Esophagus (tissue), 2 donors: ENCODE measurements around the gene B3GALT2. TPM values are rescaled to one million over a fixed set of nuclear protein-coding genes. Genes with fewer than 3 reads are reported as not detected.
"Not testable (repeated sequence)": the region's sequence is repeated elsewhere in the genome, so short reads cannot be mapped to it uniquely, and the experiment has no call there.

Experiments used
- H3K27ac ChIP-seq, 2 donors: one replicate each; pipeline ENCODE4 v1.5.1; 2013; ENCODE audit warnings: low read depth in 2 of 2, mild to moderate bottlenecking in 2 of 2, inconsistent platforms in 1 of 2, low read length in 1 of 2, moderate library complexity in 1 of 2
- H3K27me3 ChIP-seq, 2 donors: one replicate each; pipeline ENCODE4 v1.6.1; 2013; ENCODE audit warnings: low read length in 2 of 2, control low read depth in 1 of 2, mild to moderate bottlenecking in 1 of 2; ENCODE audit not compliant: insufficient read depth in 2 of 2, control insufficient read depth in 1 of 2
- H3K36me3 ChIP-seq, 2 donors: one replicate each; pipeline ENCODE4 v1.6.1; 2013; ENCODE audit warnings: low read length in 1 of 2; ENCODE audit not compliant: control insufficient read depth in 2 of 2, insufficient read depth in 2 of 2
- H3K4me1 ChIP-seq, 2 donors: one replicate each; pipeline ENCODE4 v1.6.1; 2013; ENCODE audit warnings: low read length in 1 of 2; ENCODE audit not compliant: control insufficient read depth in 2 of 2, insufficient read depth in 2 of 2
- H3K4me3 ChIP-seq, 2 donors: one replicate each; pipeline ENCODE4 v1.5.1; 2013; ENCODE audit warnings: low read length in 2 of 2, mild to moderate bottlenecking in 2 of 2, low read depth in 1 of 2, moderate library complexity in 1 of 2
- H3K9me3 ChIP-seq, 2 donors: one replicate each; pipeline ENCODE4 v1.6.1; 2013; ENCODE audit warnings: mild to moderate bottlenecking in 2 of 2, low read depth in 1 of 2, low read length in 1 of 2, moderate library complexity in 1 of 2; ENCODE audit not compliant: control insufficient read depth in 2 of 2, insufficient read depth in 1 of 2
- WGBS, 2 donors: extraction: QIAGEN DNeasy Blood & Tissue Kit; methylation state at CpG; one replicate each; pipeline ENCODE4 v1.1.7; 2013; 5-methylcytosine and 5-hydroxymethylcytosine counted together
- polyA plus RNA-seq, 2 donors: library from polyadenylated mRNA; stranded (reverse); fragments of 200-250 nt; gene quantifications; one replicate each; pipeline ENCODE4 v1.2.3, GENCODE V29; 2013
- donor health status: healthy with polysubstance abuse.
- donor health status: Bipolar disorder and iron deficiency.

Gene B3GALT2
- polyA plus RNA-seq, 2 donors = 0.12 to 0.28 TPM

DNA sequence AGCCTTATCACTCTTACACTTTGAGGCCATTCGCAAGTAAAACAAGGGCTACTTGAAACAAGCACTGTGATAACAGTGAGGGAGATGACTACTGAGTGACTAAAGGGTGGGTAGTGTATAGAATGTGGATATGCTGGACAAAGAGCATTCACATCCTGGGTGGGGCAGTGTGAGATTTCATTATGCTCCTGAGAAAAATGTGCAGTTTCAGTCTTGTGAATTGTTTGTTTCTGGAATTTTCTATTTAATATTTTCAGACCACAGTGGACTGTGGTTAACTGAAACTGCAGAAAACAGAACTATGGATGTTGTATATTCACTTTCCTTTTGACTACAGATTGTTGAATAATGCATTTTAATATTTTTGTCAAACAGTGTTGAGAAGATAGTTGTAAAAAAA lies 25.1 kb upstream of the B3GALT2 start:
- H3K9me3 ChIP-seq = no peaks in the 10 kb centered on the region
- 78 to 79% methylated on average over 1 of the region's 1 CpG for WGBS, 2 donors
- no peaks in the 10 kb centered on the region for H3K27me3 ChIP-seq
- H3K27ac ChIP-seq = no peak overlapping the region
- no peaks in the 10 kb centered on the region for H3K36me3 ChIP-seq
- H3K4me1 ChIP-seq = no peaks in the 10 kb centered on the region
- H3K4me3 ChIP-seq = no peak overlapping the region

DNA sequence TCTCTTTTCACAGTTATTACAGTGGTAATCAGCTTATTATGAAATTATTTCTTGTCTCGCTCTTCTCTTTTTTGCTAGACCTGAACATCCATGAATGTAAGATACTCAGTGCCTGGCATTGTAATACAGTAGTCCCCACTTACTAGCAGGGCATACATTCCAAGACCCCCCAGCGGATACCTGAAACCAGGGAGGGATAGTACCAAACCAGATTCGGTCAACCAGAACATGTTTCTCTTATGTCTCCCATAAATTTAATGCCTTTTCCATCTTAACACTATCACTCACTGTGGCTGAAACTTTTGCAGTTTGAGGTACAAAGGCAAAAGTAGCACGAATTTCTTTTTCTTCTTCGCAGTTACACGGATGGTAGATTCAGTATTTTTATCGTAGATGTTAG lies 24.6 kb upstream of the B3GALT2 start:
- Histone ChIP-seq H3K4me1 (no peaks in the 10 kb centered on the region), H3K27me3 (no peaks in the 10 kb centered on the region), H3K9me3 (no peaks in the 10 kb centered on the region), H3K27ac (no peak overlapping the region), H3K36me3 (no peaks in the 10 kb centered on the region), H3K4me3 (no peak overlapping the region)
- 97 to 98% methylated on average over 7 of the region's 7 CpGs for WGBS, 2 donors

DNA sequence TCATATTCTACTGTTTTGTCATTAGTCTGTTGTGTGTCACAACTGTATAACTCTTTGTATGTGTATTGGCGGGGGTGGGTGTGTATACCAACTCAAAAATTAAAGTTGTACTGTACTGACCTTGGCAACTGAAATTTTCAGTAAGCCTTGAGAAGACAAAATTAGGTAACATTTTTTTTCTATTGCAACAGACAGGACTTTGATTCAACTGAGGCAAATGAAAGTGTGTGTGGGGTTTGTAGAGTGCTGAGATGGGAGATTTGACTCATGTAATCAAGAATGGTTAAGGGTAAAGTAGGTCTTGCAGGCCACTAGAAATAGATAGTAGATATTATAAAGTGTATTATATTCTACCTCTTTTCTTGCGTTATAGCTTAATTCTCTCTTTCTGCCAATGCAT lies 14.6 kb upstream of the B3GALT2 start:
- no peaks in the 10 kb centered on the region for H3K27me3 ChIP-seq
- 95 to 96% methylated on average over 2 of the region's 2 CpGs for WGBS, 2 donors
- no peak overlapping the region for H3K4me3 ChIP-seq
- H3K36me3 ChIP-seq = no peaks in the 10 kb centered on the region
- H3K4me1 ChIP-seq = no peaks in the 10 kb centered on the region
- no peak overlapping the region for H3K27ac ChIP-seq
- H3K9me3 ChIP-seq = no peaks in the 10 kb centered on the region

DNA sequence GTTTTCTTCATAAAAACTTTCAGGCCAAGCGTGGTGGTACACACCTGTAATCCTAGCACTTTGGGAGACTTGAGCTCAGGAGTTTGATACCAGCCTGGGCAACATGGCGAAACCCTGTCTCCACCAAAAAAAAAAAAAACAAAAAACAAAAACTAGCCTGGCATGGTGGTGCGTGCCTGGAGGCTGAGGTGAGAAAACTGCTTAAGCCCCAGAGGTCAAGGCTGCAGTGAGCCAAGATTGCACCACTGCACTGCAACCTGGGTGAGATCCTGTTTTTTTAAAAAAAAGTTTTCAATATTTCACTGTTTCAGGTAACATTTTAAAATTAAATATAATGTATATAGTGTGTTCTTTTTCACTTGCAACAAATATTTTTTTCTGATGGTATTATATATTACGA lies 13.5 kb upstream of the B3GALT2 start:
- 95 to 98% methylated on average over 4 of the region's 4 CpGs for whole genome bisulfite sequencing, 2 donors
- H3K36me3 ChIP-seq = no peaks in the 10 kb centered on the region
- H3K9me3 ChIP-seq = no peaks in the 10 kb centered on the region

DNA sequence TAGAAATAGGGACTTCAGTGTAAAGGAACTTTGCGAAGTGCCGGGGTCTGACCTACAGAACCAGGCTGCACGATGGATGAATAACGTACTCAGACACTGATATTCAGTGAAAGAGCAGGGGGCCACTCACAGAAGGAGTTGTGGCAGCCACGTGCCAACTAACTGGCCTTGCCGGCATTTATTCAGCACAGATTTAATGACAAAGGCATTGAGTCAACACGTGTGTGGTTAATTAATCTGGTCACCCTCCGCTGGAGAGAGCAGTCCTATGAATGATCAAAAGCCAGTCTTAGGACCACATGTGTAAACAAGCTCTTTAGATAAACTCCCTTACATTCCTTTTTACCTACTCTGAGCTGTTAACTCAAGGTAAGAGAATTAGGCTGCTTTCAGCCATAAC lies 6.2 kb upstream of the B3GALT2 start:
- Histone ChIP-seq H3K4me1 (no peaks in the 10 kb centered on the region), H3K4me3 (no peak overlapping the region), H3K9me3 (no peaks in the 10 kb centered on the region), H3K36me3 (no peaks in the 10 kb centered on the region), H3K27ac (no peak overlapping the region), H3K27me3 (no peaks in the 10 kb centered on the region)
- WGBS, 2 donors = 96 to 97% methylated on average over 8 of the region's 8 CpGs

More for the DNA sequence above, 13.5 kb upstream of the B3GALT2 start:
- H3K4me3 ChIP-seq = no peak overlapping the region
- no peaks in the 10 kb centered on the region for H3K27me3 ChIP-seq
- H3K27ac ChIP-seq = no peak overlapping the region
- H3K4me1 ChIP-seq = no peaks in the 10 kb centered on the region

DNA sequence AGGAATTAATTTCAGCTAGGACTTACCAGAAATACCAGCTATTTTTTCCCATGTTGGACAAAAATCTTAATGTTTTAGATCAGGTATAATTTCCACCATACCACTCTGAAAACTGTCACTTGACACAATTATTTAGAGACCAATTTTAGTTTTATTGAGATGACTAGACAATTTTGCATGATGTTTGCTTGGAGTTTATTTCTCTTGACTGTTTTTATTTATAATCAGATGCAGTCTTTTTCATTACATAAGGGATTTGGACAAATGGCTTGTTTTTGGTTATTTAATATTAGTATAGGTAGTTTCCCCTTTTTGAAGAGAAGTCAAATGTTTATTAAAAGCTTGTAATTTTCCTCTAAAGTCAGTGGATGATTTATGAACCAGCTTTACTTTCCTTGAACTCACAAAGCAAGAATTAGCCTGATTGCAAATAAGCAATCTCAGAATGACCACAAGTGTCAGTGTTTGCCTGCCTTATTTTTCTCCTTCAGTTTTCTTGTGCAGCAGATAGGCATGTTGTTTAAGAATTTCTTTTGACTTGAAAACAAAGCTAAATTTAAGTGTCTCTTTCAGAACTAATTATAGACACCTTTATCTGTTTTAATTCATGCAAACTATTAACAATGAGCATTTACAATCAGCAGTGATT lies 3.8 kb upstream of the B3GALT2 start:
- no peaks in the 10 kb centered on the region for H3K9me3 ChIP-seq
- H3K4me1 ChIP-seq = no peaks in the 10 kb centered on the region
- no peaks in the 10 kb centered on the region for H3K36me3 ChIP-seq
- no peak overlapping the region for H3K27ac ChIP-seq
- no peak overlapping the region for H3K4me3 ChIP-seq
- H3K27me3 ChIP-seq = no peaks in the 10 kb centered on the region

DNA sequence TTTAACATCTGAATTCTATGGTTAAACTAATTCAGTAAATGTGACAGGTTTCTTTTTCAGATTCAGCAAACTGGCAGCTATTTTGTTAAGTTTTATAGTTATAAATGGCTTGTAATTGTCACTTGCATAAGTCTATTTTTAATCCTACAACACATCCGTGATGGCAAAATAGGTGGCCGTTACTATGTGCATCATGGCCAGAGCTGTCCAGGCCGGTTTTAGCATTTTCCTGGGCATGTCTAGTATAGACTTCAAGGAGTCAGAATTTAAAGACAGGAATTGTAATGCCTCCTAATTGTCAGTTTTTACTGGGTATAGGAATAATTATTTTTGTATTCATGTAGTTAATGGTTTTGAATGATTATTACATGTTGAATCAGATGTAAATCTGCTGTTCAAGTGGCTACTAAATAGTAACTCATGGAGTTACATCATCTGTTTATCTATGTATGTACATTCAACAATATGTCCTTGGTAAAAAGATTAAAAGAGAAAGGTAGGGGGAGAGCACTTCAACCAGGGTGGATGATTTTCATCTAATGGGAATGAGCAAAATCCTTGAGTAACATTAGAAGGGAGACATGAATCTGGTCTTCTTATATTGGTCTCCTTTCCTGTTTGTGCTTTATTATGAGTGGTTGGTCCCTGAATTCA lies 3.2 kb upstream of the B3GALT2 start:
- Histone ChIP-seq H3K4me3 (no peak overlapping the region), H3K9me3 (no peaks in the 10 kb centered on the region), H3K4me1 (no peaks in the 10 kb centered on the region), H3K36me3 (no peaks in the 10 kb centered on the region), H3K27me3 (no peaks in the 10 kb centered on the region), H3K27ac (no peak overlapping the region)
- WGBS, 2 donors = 88 to 90% methylated on average over 3 of the region's 3 CpGs

DNA sequence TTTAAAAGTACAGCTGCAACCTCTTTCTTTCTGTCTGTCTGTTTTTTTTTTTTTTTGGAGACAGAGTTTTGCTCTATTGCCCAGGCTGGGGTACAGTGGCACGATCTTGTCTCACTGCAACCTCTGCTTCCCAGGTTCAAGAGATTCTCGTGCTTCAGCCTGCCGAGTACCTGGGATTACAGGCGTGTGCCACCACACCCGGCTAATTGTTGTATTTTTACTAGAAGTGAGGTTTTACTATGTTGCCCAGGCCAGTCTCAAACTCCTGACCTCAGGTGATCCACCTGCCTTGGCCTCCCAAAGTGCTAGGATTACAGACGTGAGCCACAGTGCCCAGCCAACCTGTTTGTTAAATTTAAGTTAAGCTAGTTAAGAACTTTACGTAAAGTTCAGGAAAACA lies 2.5 kb upstream of the B3GALT2 start:
- H3K9me3 ChIP-seq, H3K36me3 ChIP-seq, H3K4me1 ChIP-seq, H3K27me3 ChIP-seq, H3K4me3 ChIP-seq, H3K27ac ChIP-seq: not testable (repeated sequence)
- 75 to 82% methylated on average over 7 of the region's 7 CpGs for WGBS, 2 donors

DNA sequence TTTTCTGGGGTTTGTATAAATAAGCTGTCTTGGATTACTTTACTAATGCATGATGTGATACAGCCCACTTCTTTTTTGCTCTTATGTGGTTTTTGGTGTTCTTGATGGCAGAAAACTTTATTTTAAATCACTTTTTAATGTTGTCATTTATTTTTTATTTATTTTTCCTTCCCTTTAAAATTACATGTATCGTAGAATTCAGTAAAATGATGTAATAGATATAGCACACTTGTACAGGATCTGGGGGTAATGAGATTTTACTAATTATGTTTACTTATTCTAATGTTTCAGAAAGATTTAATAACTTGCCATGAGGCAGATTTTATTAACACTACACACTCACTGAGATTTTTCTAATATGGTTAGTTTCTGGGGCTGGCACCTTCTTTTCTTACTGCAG lies 701 bp upstream of the B3GALT2 start:
- Histone ChIP-seq H3K4me1 (no peaks in the 10 kb centered on the region), H3K27ac (no peak overlapping the region), H3K9me3 (no peaks in the 10 kb centered on the region), H3K4me3 (no peak overlapping the region), H3K36me3 (no peaks in the 10 kb centered on the region), H3K27me3 (no peaks in the 10 kb centered on the region)
- WGBS, 2 donors = 76 to 77% methylated on average over 1 of the region's 1 CpG

DNA sequence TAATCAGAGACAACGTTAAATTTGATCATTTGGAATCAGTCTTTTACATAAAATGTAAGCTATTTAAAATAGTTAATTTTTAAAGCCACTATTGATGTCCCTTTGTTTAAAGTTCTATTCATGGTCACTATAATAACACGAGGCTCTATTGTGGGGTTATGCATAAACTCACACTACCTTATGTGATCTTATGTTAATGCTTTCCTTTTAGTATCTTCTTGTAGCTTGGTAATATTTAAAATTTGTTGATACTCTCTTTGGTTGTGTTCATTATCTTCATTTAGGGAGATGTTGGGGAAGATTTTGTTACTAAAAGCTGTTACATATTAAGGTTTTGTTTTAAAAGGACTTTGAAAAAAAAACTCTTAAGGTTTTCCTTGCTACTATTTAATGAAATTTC lies 1.2 kb downstream of the B3GALT2 start:
- Histone ChIP-seq H3K4me3 (no peak overlapping the region), H3K27ac (no peak overlapping the region)
- WGBS, 2 donors = 58 to 65% methylated on average over 2 of the region's 2 CpGs

More for the DNA sequence above, 1.2 kb downstream of the B3GALT2 start:
- no peaks in the 10 kb centered on the region for H3K36me3 ChIP-seq
- H3K4me1 ChIP-seq = no peaks in the 10 kb centered on the region
- H3K9me3 ChIP-seq = no peaks in the 10 kb centered on the region
- H3K27me3 ChIP-seq = no peaks in the 10 kb centered on the region
